GM12892 (cell line): ENCODE results near the gene WASHC3.
A peak's percentile ranks its signal among the peaks of the same experiment; 100 is the strongest.

Source experiments
- DNase-seq: peaks from one replicate; pipeline ENCODE4 v3.0.0; 2011; ENCODE audit not compliant: insufficient read length
- FAIRE-seq: peaks from 2 replicates; lab custom pipeline; 2011; peaks lifted over from hg19 to GRCh38; lab: Jason Lieb, UNC
- POLR2A ChIP-seq: IDR thresholded peaks from 2 replicates; pipeline ENCODE4 v1.6.1; 2011; ENCODE audit warnings: low read depth, low read length, control low read depth
- POLR2AphosphoS5 ChIP-seq: IDR thresholded peaks from 2 replicates; pipeline ENCODE4 v1.6.1; 2011; ENCODE audit warnings: low read depth, low read length, control low read depth
- TAF1 ChIP-seq: IDR thresholded peaks from 2 replicates; pipeline ENCODE4 v1.6.1; 2011; ENCODE audit warnings: low read depth, mild to moderate bottlenecking, control low read depth, low read length, borderline replicate concordance

WASHC3 gene

GRCh38 chr12:102067574-102068258 lies 5.9 kb upstream of the WASHC3 start:
- DNase-seq: no peak
- TF ChIP-seq POLR2A: no peak
- no peak for TF ChIP-seq POLR2AphosphoS5
- TF ChIP-seq TAF1: no peak
- no peak for FAIRE-seq

- FAIRE-seq: no peak
- DNase-seq: no peak
- TF ChIP-seq TAF1 (no peak), POLR2A (no peak), POLR2AphosphoS5 (no peak)
Observed at GRCh38 chr12:102064476-102064875, 2.7 kb upstream of the WASHC3 start.

- no peak for TF ChIP-seq POLR2A
- TF ChIP-seq POLR2AphosphoS5: no peak
- TF ChIP-seq TAF1: no peak
- FAIRE-seq (no peak), DNase-seq (no peak)
Observed at GRCh38 chr12:102063069-102063468, 1.3 kb upstream of the WASHC3 start.

GRCh38 chr12:102062419-102062806 lies 622 bp upstream of the WASHC3 start:
- TF ChIP-seq TAF1: no peak
- no peak for TF ChIP-seq POLR2A
- TF ChIP-seq POLR2AphosphoS5: no peak
- DNase-seq (no peak), FAIRE-seq (no peak)

- TF ChIP-seq POLR2AphosphoS5 (no peak), POLR2A (no peak; the same call in 1 of the 2 replicates), TAF1 (no peak)
- DNase-seq (no peak), FAIRE-seq (no peak)
Observed at GRCh38 chr12:102061096-102061559, 663 bp downstream of the WASHC3 start.

- DNase-seq (no peak), FAIRE-seq (no peak)
- TF ChIP-seq POLR2A (no peak), POLR2AphosphoS5 (no peak), TAF1 (no peak)
Observed at GRCh38 chr12:102059343-102059742, 2.4 kb downstream of the WASHC3 start.

- TF ChIP-seq TAF1 (no peak), POLR2A (no peak), POLR2AphosphoS5 (no peak)
- FAIRE-seq (no peak), DNase-seq (no peak)
Observed at GRCh38 chr12:102054345-102054744, 7.4 kb downstream of the WASHC3 start.

- TF ChIP-seq POLR2A (no peak), POLR2AphosphoS5 (no peak)
- no peak for DNase-seq
- no peak for FAIRE-seq
Observed at GRCh38 chr12:102053062-102053349, 8.8 kb downstream of the WASHC3 start.

- no peak for TF ChIP-seq POLR2A
- TF ChIP-seq TAF1: no peak
- no peak for TF ChIP-seq POLR2AphosphoS5
- no peak for DNase-seq
- no peak for FAIRE-seq
Observed at GRCh38 chr12:102052192-102053061, 9.4 kb downstream of the WASHC3 start.

GRCh38 chr12:102051431-102051965 lies 10.3 kb downstream of the WASHC3 start:
- FAIRE-seq: no peak
- TF ChIP-seq POLR2AphosphoS5 (no peak), TAF1 (no peak), POLR2A (no peak)
- no peak for DNase-seq

- FAIRE-seq (peak; percentile 87), DNase-seq (no peak)
- TF ChIP-seq POLR2AphosphoS5 (no peak), TAF1 (no peak), POLR2A (no peak)
Observed at GRCh38 chr12:102050660-102051430, 10.9 kb downstream of the WASHC3 start.
